BJ (cell line): ENCODE measurements around the gene KCMF1. TPM values are rescaled to one million over a fixed set of nuclear protein-coding genes. Genes with fewer than 3 reads are reported as not detected.
A peak's percentile ranks its signal among the peaks of the same experiment; 100 is the strongest.

ENCODE experiments used
- CTCF ChIA-PET: fragments of 350-600 bp; formaldehyde crosslinking; extraction: SDS; loops from one replicate; lab custom pipeline; 2021; ENCODE audit warnings: antibody characterized with exemption, inconsistent platforms; lab: Yijun Ruan, JAX
- POLR2A ChIA-PET: fragments of 300-600 bp; sonication (Branson Sonifier 250); formaldehyde crosslinking; extraction: SDS; loops from one replicate; lab custom pipeline; 2021; ENCODE audit warnings: antibody characterized with exemption; lab: Charles Lee
- DNase-seq: peaks from one replicate; pipeline ENCODE4 v3.0.0-alpha.2; 2011; ENCODE audit warnings: low read depth
- H3K27me3 ChIP-seq: 2 replicates; pipeline ENCODE4 v1.6.0; 2011; ENCODE audit warnings: low read length; ENCODE audit not compliant: control insufficient read depth, insufficient read depth
- H3K36me3 ChIP-seq: 2 replicates; pipeline ENCODE4 v1.5.1; 2011; ENCODE audit warnings: low read length; ENCODE audit not compliant: control insufficient read depth, insufficient read depth
- H3K4me3 ChIP-seq: 2 replicates; pipeline ENCODE4 v1.5.1; 2011; ENCODE audit warnings: low read depth, mild to moderate bottlenecking, control low read depth, low read length
- CTCF ChIP-seq: IDR thresholded peaks from 2 replicates; pipeline ENCODE4 v1.5.1; 2011; ENCODE audit warnings: low read depth, mild to moderate bottlenecking, control low read depth, inconsistent platforms, low read length, moderate library complexity; ENCODE audit not compliant: insufficient read depth
- polyA plus RNA-seq: library from polyadenylated mRNA; depleted of rRNA; stranded (reverse); fragments of >200 nt; gene quantifications from 2 replicates; pipeline ENCODE4 v1.2.3, GENCODE V29; 2011

Gene KCMF1
- polyA plus RNA-seq, 1 experiment = 83.3 TPM

GRCh38 chr2:84980263-84980983, 9.5 kb downstream of the KCMF1 start:
- ChIA-PET POLR2A (no interaction called here), CTCF (interaction anchor here (0.6 to 1.3 kb wide), 3 partner anchors 10 to 86 kb away, joined by 3 to 4 read pairs (median 4); no protein-coding TSS in a partner anchor)
- H3K4me3 ChIP-seq = no peak overlapping the region
- H3K27me3 ChIP-seq = no peaks in the 10 kb centered on the region
- no peaks in the 10 kb centered on the region for H3K36me3 ChIP-seq
- DNase-seq = no peak
- TF ChIP-seq CTCF = no peak

- no peak overlapping the region for H3K4me3 ChIP-seq
- POLR2A ChIA-PET = no interaction called here
- DNase-seq = no peak
- H3K27me3 ChIP-seq = no peaks in the 10 kb centered on the region
- TF ChIP-seq CTCF = no peak
- CTCF ChIA-PET = interaction anchor here (1.2 kb wide), 1 partner anchor 60 kb away, joined by 3 read pairs; no protein-coding TSS in a partner anchor
- no peaks in the 10 kb centered on the region for H3K36me3 ChIP-seq
Observed at GRCh38 chr2:84986018-84986417, 15.1 kb downstream of the KCMF1 start.

- Histone ChIP-seq H3K27me3 (no peaks in the 10 kb centered on the region), H3K36me3 (no peaks in the 10 kb centered on the region), H3K4me3 (no peak overlapping the region)
- ChIA-PET CTCF (interaction anchor here (1.4 kb wide), 1 partner anchor 26 kb away, joined by 4 read pairs; no protein-coding TSS in a partner anchor), POLR2A (no interaction called here)
- TF ChIP-seq CTCF = no peak
- no peak for DNase-seq
Observed at GRCh38 chr2:84989422-84989821, 18.5 kb downstream of the KCMF1 start.

- ChIA-PET POLR2A (no interaction called here), CTCF (interaction anchor here (1.4 kb wide), 1 partner anchor 26 kb away, joined by 4 read pairs; no protein-coding TSS in a partner anchor)
- DNase-seq = no peak
- H3K36me3 ChIP-seq = no peaks in the 10 kb centered on the region
- no peak overlapping the region for H3K4me3 ChIP-seq
- TF ChIP-seq CTCF = no peak
- no peaks in the 10 kb centered on the region for H3K27me3 ChIP-seq
Observed at GRCh38 chr2:84989927-84990326, 19.0 kb downstream of the KCMF1 start.

DNA sequence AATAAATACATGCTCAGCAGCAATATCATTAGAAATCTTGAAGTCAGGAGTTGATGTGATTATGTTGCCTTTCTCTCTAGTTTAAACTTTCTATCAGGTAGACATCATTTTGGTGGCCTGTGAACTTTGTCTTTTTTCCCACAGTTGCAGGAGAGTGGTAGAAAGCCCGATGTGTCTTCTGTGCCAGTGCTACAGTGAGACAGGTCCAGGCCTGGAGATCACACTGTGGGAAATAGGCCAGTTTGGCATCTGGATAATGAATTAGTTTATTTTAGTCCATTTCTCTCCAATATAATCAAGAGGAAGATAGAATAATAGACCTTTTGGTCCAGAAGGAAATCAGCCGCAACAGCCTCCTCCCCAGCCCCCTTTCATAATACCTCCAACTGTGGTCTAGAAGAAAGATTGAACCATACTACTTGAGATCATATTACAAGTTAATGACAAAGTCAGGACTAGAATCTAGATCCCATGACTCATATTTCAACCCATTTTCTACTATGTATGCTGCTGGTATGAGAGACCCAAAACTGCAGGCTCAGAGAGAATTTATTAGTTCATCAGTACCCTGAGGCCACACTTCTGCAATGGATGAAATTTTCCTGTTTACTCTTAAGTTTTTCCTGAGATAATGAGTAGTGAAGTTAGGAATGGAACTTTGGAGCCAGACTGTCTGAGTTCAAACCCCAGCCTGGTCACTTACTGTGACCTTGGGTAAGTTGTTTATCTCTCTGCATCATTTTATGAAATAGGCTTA, 20.6 kb downstream of the KCMF1 start:
- H3K4me3 ChIP-seq = no peak overlapping the region
- ChIA-PET POLR2A (no interaction called here), CTCF (interaction anchor here (0.6 to 4.8 kb wide), 3 partner anchors 20 to 600 kb away, joined by 3 to 17 read pairs (median 3); no protein-coding TSS in a partner anchor)
- no peak for TF ChIP-seq CTCF
- H3K36me3 ChIP-seq = no peaks in the 10 kb centered on the region
- DNase-seq = peak; percentile 100
- H3K27me3 ChIP-seq = no peaks in the 10 kb centered on the region
